Colon (tissue), 2 donors: ENCODE measurements around the gene DLX5.

Experiments used
- FAIRE-seq: peaks from 2 replicates; lab custom pipeline; 2012; peaks lifted over from hg19 to GRCh38; lab: Jason Lieb, UNC
- donor health status: control.
- donor health status: control.

DLX5 gene

GRCh38 chr7:96989859-96990317 lies 34.7 kb downstream of the DLX5 start:
- no peak for FAIRE-seq

DNA sequence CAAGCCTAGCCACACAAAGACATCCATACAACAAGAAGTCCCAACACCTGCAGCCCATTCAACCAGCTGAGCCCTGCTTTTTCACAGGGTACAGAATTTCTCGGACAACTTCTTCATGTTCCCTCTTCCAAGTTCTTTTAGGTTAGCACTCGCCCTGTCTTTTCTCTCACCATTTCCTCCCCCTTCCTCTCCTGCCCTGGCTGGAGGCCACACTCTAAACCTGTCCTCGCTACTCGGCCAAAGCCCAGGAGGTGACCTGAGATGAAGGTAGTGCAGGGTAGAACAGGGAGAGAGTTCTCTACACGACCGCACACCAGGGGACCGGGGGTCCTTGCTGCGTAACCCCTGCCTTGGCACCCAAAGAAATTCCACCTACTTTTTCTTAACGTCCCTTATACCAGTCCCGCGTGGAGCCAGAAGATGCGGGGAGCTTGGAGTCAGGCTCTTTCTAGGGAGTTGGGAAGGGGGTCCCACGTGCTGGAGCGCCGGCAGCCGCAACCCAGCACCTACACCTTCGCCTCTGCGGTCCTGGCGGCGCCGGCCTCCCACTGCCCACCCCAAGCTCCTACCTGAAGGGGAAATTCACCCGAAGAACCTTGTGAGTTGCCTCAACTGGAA lies 35.3 kb downstream of the DLX5 start:
- no peak for FAIRE-seq

DNA sequence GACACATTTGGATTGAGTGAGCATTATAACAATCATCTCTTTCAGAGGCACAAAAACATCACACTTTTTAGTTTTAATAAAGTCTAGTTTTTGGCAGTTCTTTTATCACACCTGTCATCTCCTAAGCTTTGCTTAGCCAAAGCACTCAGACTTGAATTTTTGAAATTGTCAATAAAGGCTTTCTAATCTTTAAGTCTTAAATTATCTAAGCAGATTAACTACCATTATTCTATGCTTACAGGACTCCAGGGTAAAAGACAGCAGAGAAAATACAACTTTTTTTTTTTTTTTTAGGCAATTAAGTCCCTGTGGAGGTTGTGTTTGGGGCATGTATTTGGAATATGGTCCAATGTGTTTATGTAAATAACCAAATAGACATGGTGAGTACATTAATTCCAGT lies 36.9 kb downstream of the DLX5 start:
- FAIRE-seq, result no peak

- no peak for FAIRE-seq
Observed at GRCh38 chr7:96986901-96987300, 37.7 kb downstream of the DLX5 start.

GRCh38 chr7:96985992-96986391 lies 38.6 kb downstream of the DLX5 start:
- FAIRE-seq, result no peak

DNA sequence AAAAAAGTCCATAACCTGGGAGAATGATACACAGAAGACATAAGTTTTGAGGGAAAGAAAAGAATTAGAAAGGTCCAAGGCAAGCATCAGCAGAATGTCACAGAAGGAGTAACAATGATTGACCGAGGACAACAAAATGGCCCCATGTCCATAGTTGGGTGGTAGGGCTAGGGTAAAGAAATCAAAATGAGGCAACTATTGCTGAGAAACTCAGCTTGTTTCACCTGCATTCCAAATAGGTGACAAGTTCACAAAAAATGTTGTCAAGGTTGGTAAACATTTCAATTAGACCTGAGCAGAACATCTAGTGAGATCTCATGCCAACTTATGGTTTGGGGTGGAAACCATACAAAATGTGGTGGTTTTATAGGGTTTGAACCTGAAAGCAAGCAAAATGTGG lies 42.0 kb downstream of the DLX5 start:
- FAIRE-seq, result no peak

DNA sequence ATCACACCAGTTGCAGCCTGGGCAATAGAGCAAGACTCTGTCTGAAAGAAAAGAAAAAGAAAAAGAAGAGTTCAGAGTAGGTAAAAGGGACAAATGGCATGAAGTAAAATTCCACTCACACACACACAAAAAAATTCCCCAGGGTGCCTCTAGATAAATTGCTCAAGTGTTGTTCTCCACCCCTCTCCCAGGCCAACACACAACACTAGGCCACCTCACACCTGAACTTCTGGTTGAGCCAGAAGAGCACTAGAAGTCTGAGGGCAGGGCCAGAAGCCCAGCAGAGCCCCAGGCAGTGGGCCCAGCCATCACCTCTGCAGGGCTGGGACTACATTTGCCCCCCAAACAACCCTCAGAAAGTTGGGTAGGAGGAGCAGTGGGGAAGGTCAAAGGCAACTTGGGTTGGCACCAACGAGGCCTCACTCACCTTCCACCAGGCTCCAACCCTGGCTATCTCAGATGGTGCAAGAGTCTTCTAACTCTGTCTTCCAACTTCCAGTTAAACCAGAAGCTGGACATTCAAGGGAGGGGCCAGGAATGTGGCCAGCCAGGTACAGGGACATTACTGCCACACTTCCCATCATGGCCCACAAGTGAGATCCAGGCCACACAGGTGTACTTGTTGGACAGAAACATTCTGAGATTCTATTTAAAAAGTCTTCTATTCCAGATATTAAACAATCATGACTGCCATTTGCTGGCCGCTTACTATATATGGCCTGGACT lies 44.9 kb downstream of the DLX5 start:
- FAIRE-seq, result no peak

DNA sequence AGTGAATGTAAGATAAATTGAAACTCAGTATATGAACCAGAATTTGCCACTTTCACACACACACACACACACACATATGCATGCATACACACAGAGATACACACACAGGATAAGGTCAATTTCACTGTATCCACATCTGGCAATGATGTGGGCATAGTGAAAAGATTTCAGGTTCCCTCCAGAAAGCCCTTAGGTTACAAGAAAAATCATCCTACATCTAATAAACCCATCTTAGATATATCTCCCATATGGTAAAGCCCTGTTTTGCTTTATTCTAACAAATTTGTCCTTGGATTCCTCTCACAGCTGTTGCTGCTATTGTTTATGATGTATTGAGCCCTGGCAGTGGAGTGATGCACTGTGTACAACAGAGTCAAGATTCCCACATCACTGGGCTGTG lies 47.2 kb downstream of the DLX5 start:
- FAIRE-seq, result no peak

DNA sequence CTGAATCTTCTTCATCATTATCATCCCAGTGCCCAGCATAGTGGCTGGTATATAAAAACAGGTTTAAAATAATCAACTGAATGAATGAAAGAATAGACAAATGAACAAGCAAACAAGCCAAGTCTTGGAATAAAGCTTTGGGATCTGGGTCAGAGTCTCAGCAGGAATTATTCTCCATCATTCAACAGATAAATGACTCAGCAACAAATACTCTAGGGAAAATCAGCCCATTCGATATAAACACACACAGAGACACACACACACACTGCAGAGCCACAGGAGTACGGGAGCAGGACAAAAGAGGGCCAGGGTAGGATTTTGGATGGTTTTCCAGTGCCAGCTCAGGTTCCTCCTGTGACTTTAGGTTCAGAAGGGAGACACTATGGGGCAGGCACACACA lies 48.5 kb downstream of the DLX5 start:
- no peak for FAIRE-seq

- FAIRE-seq, result no peak
Observed at GRCh38 chr7:96973986-96974385, 50.6 kb downstream of the DLX5 start.

DNA sequence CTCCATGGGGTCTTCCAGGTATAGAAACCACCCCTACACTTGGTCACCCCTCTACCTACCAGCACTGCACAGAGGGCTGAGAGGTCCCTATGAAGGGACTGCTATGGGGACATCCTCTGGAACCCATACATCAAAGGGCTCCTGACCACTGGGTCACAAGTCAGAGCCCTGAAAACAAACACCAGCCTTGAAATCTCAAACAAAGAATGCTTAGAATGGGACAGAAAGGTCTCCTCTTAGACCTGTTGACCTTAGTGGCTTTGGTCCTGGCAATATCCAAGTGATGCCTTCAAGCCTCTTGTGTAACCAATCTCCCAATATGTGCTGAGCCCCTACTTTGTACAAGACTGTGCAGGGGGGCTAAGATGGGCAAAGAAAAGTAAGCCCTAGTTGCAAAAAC lies 53.9 kb downstream of the DLX5 start:
- FAIRE-seq, result no peak
